K562 (cell line): ENCODE results near the gene LCN12. TPM values are rescaled to one million over a fixed set of nuclear protein-coding genes. Genes with fewer than 3 reads are reported as not detected.

Experiments used
- CBX5 ChIP-seq: IDR thresholded peaks from 2 replicates; pipeline ENCODE4 v1.6.1; 2014; ENCODE audit warnings: low read depth, borderline replicate concordance
- CEBPG ChIP-seq, 3 experiments: fragments of 200-800 bp in 1 of 3; sonication (Bioruptor generic) in 1 of 3; sonication (generic) in 1 of 3; formaldehyde crosslinking in 1 of 3; IDR thresholded peaks in 2 of 3; conservative IDR thresholded peaks in 1 of 3; 2 replicates each; pipeline versions ENCODE4 v1.6.1 to v1.8.0; 2016 to 2022; ENCODE audit warnings: missing compliant biosample characterization in 2 of 3, missing genetic modification characterization in 2 of 3, mild to moderate bottlenecking in 1 of 3, missing genetic modification reagents in 1 of 3
- E2F6 ChIP-seq, 2 experiments: IDR thresholded peaks; 2 replicates each; pipeline ENCODE4 v1.6.1; 2011; ENCODE audit warnings: borderline replicate concordance in 1 of 2, control low read depth in 1 of 2, low read depth in 1 of 2, low read length in 1 of 2, mild to moderate bottlenecking in 1 of 2, mixed read lengths in 1 of 2, moderate library complexity in 1 of 2; ENCODE audit not compliant: insufficient read depth in 1 of 2, insufficient read length in 1 of 2, poor library complexity in 1 of 2, severe bottlenecking in 1 of 2; ENCODE audit errors: extremely low read depth in 1 of 2
- E2F8 ChIP-seq: fragments of 450-650 bp; IDR thresholded peaks from 2 replicates; pipeline ENCODE4 v1.7.1; 2018; ENCODE audit warnings: mild to moderate bottlenecking, low read depth; ENCODE audit not compliant: partially characterized antibody
- FOXA3 ChIP-seq, 2 experiments: fragments of 450-650 bp in 1 of 2; sonication (generic) in 1 of 2; formaldehyde crosslinking; IDR thresholded peaks in 1 of 2; conservative IDR thresholded peaks in 1 of 2; 2 replicates each; pipeline versions ENCODE4 v1.4.0 to v1.8.0; 2020 to 2022; ENCODE audit warnings: mild to moderate bottlenecking in 2 of 2, missing genetic modification reagents in 1 of 2
- HDAC2 ChIP-seq: fragments of 450-650 bp; IDR thresholded peaks from 2 replicates; pipeline ENCODE4 v1.6.1; 2016; ENCODE audit warnings: mild to moderate bottlenecking
- HDGF ChIP-seq: fragments of 450-650 bp; IDR thresholded peaks from 2 replicates; pipeline ENCODE4 v1.6.1; 2016
- KAT7 ChIP-seq: sonication (generic); formaldehyde crosslinking; IDR thresholded peaks from 2 replicates; pipeline ENCODE4 v1.8.0; 2022; ENCODE audit warnings: missing genetic modification reagents, mild to moderate bottlenecking, borderline replicate concordance
- MEF2A ChIP-seq: IDR thresholded peaks from 2 replicates; pipeline ENCODE4 v1.6.1; 2011; ENCODE audit warnings: low read depth, mild to moderate bottlenecking, low read length, moderate library complexity; ENCODE audit not compliant: control insufficient read depth
- MYNN ChIP-seq, 2 experiments: sonication (generic); formaldehyde crosslinking in 1 of 2; IDR thresholded peaks; 2 replicates each; pipeline versions ENCODE4 v1.5.0 to v1.6.1; 2016 to 2020; ENCODE audit warnings: antibody characterized with exemption in 1 of 2, missing genetic modification reagents in 1 of 2
- NUFIP1 ChIP-seq: fragments of 450-650 bp; IDR thresholded peaks from 2 replicates; pipeline ENCODE4 v1.6.1; 2018; ENCODE audit not compliant: partially characterized antibody
- PBX2 ChIP-seq, 2 experiments: IDR thresholded peaks in 1 of 2; conservative IDR thresholded peaks in 1 of 2; 2 replicates each; pipeline ENCODE4 v1.6.1; 2016; ENCODE audit warnings: low read depth in 2 of 2, mild to moderate bottlenecking in 1 of 2, missing compliant biosample characterization in 1 of 2, missing genetic modification characterization in 1 of 2, moderate library complexity in 1 of 2
- SMAD3 ChIP-seq: fragments of 450-650 bp; formaldehyde crosslinking; conservative IDR thresholded peaks from 2 replicates; pipeline ENCODE4 v1.4.0; 2020; ENCODE audit warnings: mild to moderate bottlenecking
- SMAD4 ChIP-seq: fragments of 250-450 bp; sonication (Bioruptor Pico); conservative IDR thresholded peaks from 2 replicates; pipeline ENCODE4 v1.8.0; 2021; ENCODE audit warnings: inconsistent platforms, mild to moderate bottlenecking, moderate library complexity
- SMC3 ChIP-seq: conservative IDR thresholded peaks from 2 replicates; pipeline ENCODE4 v1.6.1; 2011; ENCODE audit warnings: low read depth, low read length, improper control_type of control experiment; ENCODE audit not compliant: insufficient read depth
- ZEB2 ChIP-seq: fragments of 450-650 bp; IDR thresholded peaks from 2 replicates; pipeline ENCODE4 v1.6.1; 2016
- ZNF184 ChIP-seq: sonication (generic); formaldehyde crosslinking; IDR thresholded peaks from 2 replicates; pipeline ENCODE4 v1.5.0; 2020; ENCODE audit warnings: missing genetic modification reagents
- ZNF3 ChIP-seq: fragments of 250-450 bp; sonication (Bioruptor Pico); IDR thresholded peaks from 2 replicates; pipeline ENCODE4 v1.5.0; 2021; ENCODE audit warnings: mild to moderate bottlenecking, moderate library complexity
- polyA plus RNA-seq, 8 experiments: library from polyadenylated mRNA; depleted of rRNA in 4 of 8; stranded (reverse) in 5 of 8; unstranded in 3 of 8; fragments of >200 nt; fragmentation: Nextera tagmentation in 2 of 8; fragmentation: Illumina TruSeq in 1 of 8; extraction: Ambion mirVana in 2 of 8; extraction: Trizol in 1 of 8; gene quantifications; 2 replicates each; pipeline versions ENCODE4 v1.2.1 to v1.2.3, GENCODE V29; 2011 to 2014; ENCODE audit warnings: inconsistent platforms in 1 of 8, missing spikeins in 1 of 8
- total RNA-seq, 7 experiments: library from RNA; depleted of rRNA in 6 of 7; stranded (reverse); fragments of >200 nt in 6 of 7; fragmentation: Illumina TruSeq in 2 of 7; extraction: Trizol in 2 of 7; gene quantifications; 2 replicates each; pipeline versions ENCODE4 v1.2.1 to v1.2.3, GENCODE V29; 2011 to 2021; ENCODE audit warnings: low replicate concordance in 1 of 7

The LCN12 gene
- total and polyA plus RNA-seq, 9 of the 15 experiments (the other 6 are each of a cell fraction or from before 2014, with no cell fraction given), result 0.05 TPM; not detected in 8

- TF ChIP-seq FOXA3 (CRISPR knock-in tag; conservative IDR thresholded peaks at IDR 0.05 in 1 of 2, IDR thresholded peaks at IDR 0.05 in 1 of 2) (no peak), MYNN (IDR thresholded peaks at IDR 0.05) (peak; percentile 22; the same call in 1 of the 2 replicates), MYNN (CRISPR knock-in tag; IDR thresholded peaks at IDR 0.05) (no peak), SMAD3 (no peak), E2F6 (IDR thresholded peaks at IDR 0.05; ENCODE audit: borderline replicate concordance in 1 of 2, extremely low read depth in 1 of 2, insufficient read depth in 1 of 2, insufficient read length in 1 of 2, low read depth in 1 of 2, low read length in 1 of 2, poor library complexity in 1 of 2, severe bottlenecking in 1 of 2) (peak in 1 of 2 experiments; percentile 56), ZNF184 (CRISPR knock-in tag) (no peak), KAT7 (no peak), HDGF (no peak), PBX2 (CRISPR knock-in tag; IDR thresholded peaks at IDR 0.05; ENCODE audit: low read depth) (no peak), PBX2 (tag; conservative IDR thresholded peaks at IDR 0.05; ENCODE audit: low read depth) (no peak), ZEB2 (peak; percentile 89), SMAD4 (CRISPR knock-in tag) (no peak), ZNF3 (no peak), E2F8 (no peak), MEF2A (no peak), HDAC2 (no peak), NUFIP1 (no peak), CEBPG (CRISPR knock-in tag; IDR thresholded peaks at IDR 0.05) (no peak), CEBPG (tag; conservative IDR thresholded peaks at IDR 0.05 in 1 of 2, IDR thresholded peaks at IDR 0.05 in 1 of 2) (no peak), SMC3 (no peak), CBX5 (no peak)
Observed at GRCh38 chr9:136964171-136964689, 12.2 kb downstream of the LCN12 start (continued).
